Thoracic aorta (tissue), 2 donors: ENCODE results near the gene IFNG. TPM values are rescaled to one million over a fixed set of nuclear protein-coding genes. Genes with fewer than 3 reads are reported as not detected.

Source experiments
- ATAC-seq: fragments of 150-250 bp; one replicate; pipeline ENCODE4 v1.8.0; 2017; ENCODE audit warnings: low read depth; ENCODE audit not compliant: insufficient number of reproducible peaks, low FRiP score
- DNase-seq: peaks from one replicate; pipeline ENCODE4 v3.0.0-alpha.2; 2020; ENCODE audit warnings: low spot score
- H3K27ac ChIP-seq, 2 donors: fragments of 200-600 bp; sonication (generic); 1 replicate in 1 of 2; 2 replicates in 1 of 2; pipeline ENCODE4 v1.5.1; 2016; ENCODE audit warnings: mild to moderate bottlenecking in 2 of 2, moderate library complexity in 2 of 2
- H3K27me3 ChIP-seq: fragments of 200-600 bp; sonication (generic); replicated peaks from 2 replicates; pipeline ENCODE4 v1.6.0; 2016; ENCODE audit warnings: mild to moderate bottlenecking; ENCODE audit not compliant: insufficient read depth
- H3K36me3 ChIP-seq: fragments of 200-600 bp; sonication (generic); one replicate; pipeline ENCODE4 v1.5.1; 2016
- H3K4me1 ChIP-seq, 2 donors: fragments of 200-600 bp; sonication (generic); 1 replicate in 1 of 2; 2 replicates in 1 of 2; pipeline versions ENCODE4 v1.5.1 to v1.6.0; 2016; ENCODE audit warnings: low read depth in 2 of 2, mild to moderate bottlenecking in 1 of 2; ENCODE audit not compliant: control insufficient read depth in 1 of 2
- H3K4me3 ChIP-seq: fragments of 200-600 bp; sonication (generic); 2 replicates; pipeline ENCODE4 v1.5.1; 2016; ENCODE audit warnings: mild to moderate bottlenecking
- H3K9me3 ChIP-seq: fragments of 200-600 bp; sonication (generic); 2 replicates; pipeline ENCODE4 v1.5.1; 2016
- total RNA-seq, 2 donors: library from RNA; depleted of rRNA; stranded (reverse); fragments of >200 nt; gene quantifications; one replicate each; pipeline versions ENCODE4 v1.1.0 to v1.2.3, GENCODE V29; 2016
- TF ChIP-seq, protein P1 (sequence below): fragments of 200-600 bp; sonication (generic); IDR thresholded peaks from one replicate; pipeline ENCODE4 v1.5.1; 2019; ENCODE audit warnings: antibody characterized with exemption

IFNG gene
- total RNA-seq, 2 donors from 2014 or later: not detected

GRCh38 chr12:68185598-68185997 is 26.1 kb upstream of the IFNG start:
- H3K9me3 ChIP-seq: no peaks in the 10 kb centered on the region
- H3K27ac ChIP-seq: no peak overlapping the region
- no peaks in the 10 kb centered on the region for H3K4me1 ChIP-seq
- no peak for ATAC-seq
- H3K4me3 ChIP-seq: no peak overlapping the region
- H3K36me3 ChIP-seq: no peaks in the 10 kb centered on the region
- TF ChIP-seq, protein P1, sequence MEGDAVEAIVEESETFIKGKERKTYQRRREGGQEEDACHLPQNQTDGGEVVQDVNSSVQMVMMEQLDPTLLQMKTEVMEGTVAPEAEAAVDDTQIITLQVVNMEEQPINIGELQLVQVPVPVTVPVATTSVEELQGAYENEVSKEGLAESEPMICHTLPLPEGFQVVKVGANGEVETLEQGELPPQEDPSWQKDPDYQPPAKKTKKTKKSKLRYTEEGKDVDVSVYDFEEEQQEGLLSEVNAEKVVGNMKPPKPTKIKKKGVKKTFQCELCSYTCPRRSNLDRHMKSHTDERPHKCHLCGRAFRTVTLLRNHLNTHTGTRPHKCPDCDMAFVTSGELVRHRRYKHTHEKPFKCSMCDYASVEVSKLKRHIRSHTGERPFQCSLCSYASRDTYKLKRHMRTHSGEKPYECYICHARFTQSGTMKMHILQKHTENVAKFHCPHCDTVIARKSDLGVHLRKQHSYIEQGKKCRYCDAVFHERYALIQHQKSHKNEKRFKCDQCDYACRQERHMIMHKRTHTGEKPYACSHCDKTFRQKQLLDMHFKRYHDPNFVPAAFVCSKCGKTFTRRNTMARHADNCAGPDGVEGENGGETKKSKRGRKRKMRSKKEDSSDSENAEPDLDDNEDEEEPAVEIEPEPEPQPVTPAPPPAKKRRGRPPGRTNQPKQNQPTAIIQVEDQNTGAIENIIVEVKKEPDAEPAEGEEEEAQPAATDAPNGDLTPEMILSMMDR: no peak
- no peaks in the 10 kb centered on the region for H3K27me3 ChIP-seq
- DNase-seq: no peak

DNA sequence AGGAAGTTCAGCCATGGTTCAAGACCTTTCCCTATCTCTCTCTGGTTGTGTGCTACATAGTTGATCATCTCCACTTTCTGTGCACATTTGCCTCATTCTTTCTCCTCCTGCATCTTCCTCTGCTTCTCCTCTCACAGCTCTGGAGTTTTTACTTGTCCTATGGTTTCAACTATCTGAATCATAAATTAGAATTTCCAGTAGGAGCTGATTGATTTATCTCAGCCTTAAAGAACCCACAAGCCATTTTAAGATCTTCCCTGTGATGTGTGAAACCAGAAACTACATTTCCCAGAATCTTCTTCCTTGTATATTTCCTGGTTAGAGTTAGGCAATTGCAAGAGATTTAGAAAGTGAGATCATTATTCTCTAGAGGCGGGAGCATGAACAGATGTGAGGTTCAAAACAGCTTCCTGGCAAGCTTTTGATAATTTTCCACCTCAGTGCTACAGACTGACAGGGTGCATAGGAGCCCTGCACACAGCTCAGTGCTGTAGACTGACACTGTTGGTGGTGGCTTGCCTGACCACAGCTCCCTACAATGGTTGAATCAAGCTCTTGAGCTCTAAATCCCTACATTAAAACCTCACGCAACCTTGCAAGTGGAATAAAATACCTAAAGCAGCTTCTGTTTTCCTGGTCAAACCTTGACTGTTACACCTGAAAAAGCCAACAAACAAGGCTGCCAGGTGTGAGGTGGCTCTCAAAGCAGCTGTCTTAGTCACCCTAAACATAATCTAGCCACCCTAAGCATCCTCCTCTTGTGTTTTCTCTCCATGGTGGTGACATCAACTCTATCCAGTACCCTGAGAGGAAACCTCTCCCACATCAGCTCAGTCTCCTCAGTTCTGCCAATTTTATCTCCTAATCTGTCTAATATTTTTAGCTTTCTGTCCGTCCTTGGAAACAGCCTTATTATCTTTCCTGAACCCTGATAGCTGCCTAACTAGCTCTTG is 21.5 kb upstream of the IFNG start:
- H3K9me3 ChIP-seq: no peaks in the 10 kb centered on the region
- TF ChIP-seq, protein P1: no peak
- H3K27ac ChIP-seq: no peak overlapping the region
- no peak for ATAC-seq
- H3K36me3 ChIP-seq: no peaks in the 10 kb centered on the region
- no peak for DNase-seq
- H3K27me3 ChIP-seq: no peaks in the 10 kb centered on the region
- H3K4me1 ChIP-seq: no peaks in the 10 kb centered on the region
- H3K4me3 ChIP-seq: no peak overlapping the region

GRCh38 chr12:68178774-68179439 is 19.4 kb upstream of the IFNG start:
- TF ChIP-seq, protein P1: no peak
- no peak overlapping the region for H3K27ac ChIP-seq
- no peaks in the 10 kb centered on the region for H3K9me3 ChIP-seq
- no peak overlapping the region for H3K4me3 ChIP-seq
- no peaks in the 10 kb centered on the region for H3K36me3 ChIP-seq
- no peaks in the 10 kb centered on the region for H3K4me1 ChIP-seq
- DNase-seq: no peak
- no peak for ATAC-seq
- H3K27me3 ChIP-seq: no peaks in the 10 kb centered on the region

DNA sequence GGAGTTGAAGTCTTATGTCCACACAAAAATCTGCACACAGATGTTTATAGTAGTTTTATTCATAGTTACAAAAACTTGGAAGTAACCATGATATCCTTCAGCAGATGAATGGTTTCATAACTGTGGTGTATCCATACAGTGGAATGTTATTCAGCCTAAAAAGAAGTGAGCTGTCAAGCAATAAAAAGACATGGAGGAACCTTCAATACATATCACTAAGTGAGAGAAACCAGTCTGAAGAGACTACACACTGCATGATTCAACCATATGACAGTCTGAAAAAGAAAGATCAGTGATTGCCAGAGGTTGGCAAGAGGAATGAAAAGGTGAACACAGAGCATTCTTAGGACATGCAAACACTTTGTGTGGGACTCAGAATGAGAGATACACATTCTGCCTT is 18.6 kb upstream of the IFNG start:
- no peaks in the 10 kb centered on the region for H3K9me3 ChIP-seq
- H3K27ac ChIP-seq: no peak overlapping the region
- TF ChIP-seq, protein P1: no peak
- DNase-seq (no peak), ATAC-seq (no peak)
- H3K4me3 ChIP-seq: no peak overlapping the region
- H3K27me3 ChIP-seq: no peaks in the 10 kb centered on the region
- H3K4me1 ChIP-seq: no peaks in the 10 kb centered on the region
- H3K36me3 ChIP-seq: no peaks in the 10 kb centered on the region

DNA sequence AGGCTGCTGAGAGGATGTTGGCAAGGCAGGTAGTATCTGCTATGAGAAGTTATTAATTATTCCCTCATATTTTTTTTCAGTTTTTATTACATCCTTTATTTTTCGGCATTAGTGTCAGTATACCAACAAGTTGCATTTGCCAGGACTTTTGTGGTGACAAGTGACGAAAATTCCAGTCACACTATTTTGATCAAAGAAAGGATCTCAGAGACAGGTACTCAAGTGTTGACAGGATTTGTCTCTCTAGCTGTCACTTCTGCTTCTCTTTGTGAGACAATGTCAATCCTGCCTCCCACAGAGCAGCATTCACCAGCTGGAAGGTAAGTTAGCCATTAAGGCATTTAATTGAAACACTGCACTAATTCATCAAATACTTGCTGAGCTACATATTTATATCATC is 18.0 kb upstream of the IFNG start:
- Histone ChIP-seq H3K4me3 (no peak overlapping the region), H3K4me1 (no peaks in the 10 kb centered on the region), H3K27me3 (no peaks in the 10 kb centered on the region), H3K36me3 (no peaks in the 10 kb centered on the region), H3K9me3 (no peaks in the 10 kb centered on the region), H3K27ac (no peak overlapping the region)
- TF ChIP-seq, protein P1: no peak
- ATAC-seq (no peak), DNase-seq (no peak)
